GM19438 (cell line): ENCODE results near the gene ATR.
"Not testable (repeated sequence)": the region's sequence is repeated elsewhere in the genome, so short reads cannot be mapped to it uniquely, and the experiment has no call there.

ENCODE experiments used
- ATAC-seq: cut with Tn5 transposase; IDR thresholded peaks from one replicate; pipeline ENCODE4 v1.9.1; 2021; ENCODE audit warnings: low read depth; ENCODE audit not compliant: unreplicated experiment

Gene ATR

GRCh38 chr3:142459929-142460328 lies 118.6 kb downstream of the ATR start:
- no peak for ATAC-seq

GRCh38 chr3:142459096-142459495 lies 119.4 kb downstream of the ATR start:
- no peak for ATAC-seq

GRCh38 chr3:142450881-142451280 lies 127.7 kb downstream of the ATR start:
- ATAC-seq, result no peak

- no peak for ATAC-seq
Measured at GRCh38 chr3:142450189-142450588, 128.3 kb downstream of the ATR start.

- peak; percentile 67 for ATAC-seq
Measured at GRCh38 chr3:142447852-142448823, 130.4 kb downstream of the ATR start, which contains the start of gene XRN1. XRN1 (minus strand) TSS chr3:142448037; CDS start chr3:142447944, 93 bp downstream.

- peak; percentile 36 for ATAC-seq
Measured at GRCh38 chr3:142447301-142447851, 131.2 kb downstream of the ATR start.

GRCh38 chr3:142445816-142446254 lies 132.7 kb downstream of the ATR start:
- ATAC-seq, result peak; percentile 57

GRCh38 chr3:142444343-142444742 lies 134.2 kb downstream of the ATR start:
- ATAC-seq, result no peak

GRCh38 chr3:142443060-142443459 lies 135.5 kb downstream of the ATR start:
- not testable (repeated sequence) for ATAC-seq

GRCh38 chr3:142439499-142440220 lies 138.9 kb downstream of the ATR start:
- not testable (repeated sequence) for ATAC-seq

GRCh38 chr3:142438096-142438495 lies 140.4 kb downstream of the ATR start:
- ATAC-seq, result not testable (repeated sequence)

- ATAC-seq, result no peak
Measured at GRCh38 chr3:142436951-142437585, 141.5 kb downstream of the ATR start.

- ATAC-seq, result no peak
Measured at GRCh38 chr3:142434503-142434902, 144.0 kb downstream of the ATR start.

- ATAC-seq, result no peak
Measured at GRCh38 chr3:142433110-142433509, 145.4 kb downstream of the ATR start.

GRCh38 chr3:142429582-142429981 lies 149.0 kb downstream of the ATR start:
- no peak for ATAC-seq

GRCh38 chr3:142424754-142425153 lies 153.8 kb downstream of the ATR start:
- no peak for ATAC-seq

- no peak for ATAC-seq
Measured at GRCh38 chr3:142418926-142419592, 159.5 kb downstream of the ATR start.

GRCh38 chr3:142417302-142417701 lies 161.2 kb downstream of the ATR start:
- ATAC-seq, result no peak

GRCh38 chr3:142400537-142400936 lies 178.0 kb downstream of the ATR start:
- not testable (repeated sequence) for ATAC-seq
